GM18858 (cell line): ENCODE data around the gene MAP3K19.
"Not testable (repeated sequence)": the region's sequence is repeated elsewhere in the genome, so short reads cannot be mapped to it uniquely, and the experiment has no call there.

ENCODE experiments used
- ATAC-seq: cut with Tn5 transposase; IDR thresholded peaks from one replicate; pipeline ENCODE4 v1.9.1; 2021; ENCODE audit not compliant: unreplicated experiment

MAP3K19 gene

GRCh38 chr2:135052042-135052876, 5.0 kb upstream of the MAP3K19 start, which contains the start of gene RAB3GAP1:
RAB3GAP1 (plus strand) TSS chr2:135052292; CDS start chr2:135052308, 16 bp downstream.
- ATAC-seq, result peak; percentile 53

- ATAC-seq, result no peak
These were observed 3.4 kb upstream of the MAP3K19 start for GRCh38 chr2:135050684-135051083.

- no peak for ATAC-seq
These were observed 2.9 kb upstream of the MAP3K19 start for GRCh38 chr2:135050132-135050531.

- ATAC-seq, result no peak
These were observed 875 bp upstream of the MAP3K19 start for GRCh38 chr2:135048122-135048521.

GRCh38 chr2:135043345-135043744, 3.9 kb downstream of the MAP3K19 start:
- ATAC-seq, result no peak

GRCh38 chr2:135037831-135038230, 9.4 kb downstream of the MAP3K19 start:
- no peak for ATAC-seq

- ATAC-seq, result not testable (repeated sequence)
These were observed 14.0 kb downstream of the MAP3K19 start for GRCh38 chr2:135033216-135033615.

GRCh38 chr2:135030826-135031225, 16.4 kb downstream of the MAP3K19 start:
- no peak for ATAC-seq

GRCh38 chr2:135029481-135030134, 17.6 kb downstream of the MAP3K19 start:
- no peak for ATAC-seq

- no peak for ATAC-seq
These were observed 23.3 kb downstream of the MAP3K19 start for GRCh38 chr2:135023886-135024485.

- ATAC-seq, result no peak
These were observed 24.0 kb downstream of the MAP3K19 start for GRCh38 chr2:135022952-135023880.

- no peak for ATAC-seq
These were observed 25.6 kb downstream of the MAP3K19 start for GRCh38 chr2:135021618-135022017.

GRCh38 chr2:135011633-135012032, 35.6 kb downstream of the MAP3K19 start:
- ATAC-seq, result no peak

GRCh38 chr2:135010200-135010942, 36.9 kb downstream of the MAP3K19 start:
- ATAC-seq, result no peak

GRCh38 chr2:135009339-135009738, 37.9 kb downstream of the MAP3K19 start:
- no peak for ATAC-seq

GRCh38 chr2:135005753-135006152, 41.5 kb downstream of the MAP3K19 start:
- ATAC-seq, result no peak

- peak; percentile 86 for ATAC-seq
These were observed 43.1 kb downstream of the MAP3K19 start for GRCh38 chr2:135004005-135004746.

GRCh38 chr2:135002836-135003235, 44.4 kb downstream of the MAP3K19 start:
- no peak for ATAC-seq

- no peak for ATAC-seq
These were observed 47.7 kb downstream of the MAP3K19 start for GRCh38 chr2:134999521-134999920.
